HG03575 (cell line): ENCODE data around the gene TRIM52.
"Not testable (repeated sequence)": the region's sequence is repeated elsewhere in the genome, so short reads cannot be mapped to it uniquely, and the experiment has no call there.

ENCODE experiments used
- ATAC-seq: cut with Tn5 transposase; IDR thresholded peaks from one replicate; pipeline ENCODE4 v1.9.1; 2021; ENCODE audit not compliant: unreplicated experiment, insufficient number of reproducible peaks, low FRiP score; ENCODE audit errors: extremely low read depth

TRIM52 gene

GRCh38 chr5:181219262-181220177, 41.4 kb downstream of the TRIM52 start:
- no peak for ATAC-seq

GRCh38 chr5:181218795-181219124, 42.2 kb downstream of the TRIM52 start:
- ATAC-seq: no peak

GRCh38 chr5:181217803-181218062, 43.2 kb downstream of the TRIM52 start:
- no peak for ATAC-seq

- no peak for ATAC-seq
These were observed 43.7 kb downstream of the TRIM52 start for GRCh38 chr5:181217111-181217802.

- no peak for ATAC-seq
These were observed 44.6 kb downstream of the TRIM52 start for GRCh38 chr5:181215997-181216989.

- ATAC-seq: not testable (repeated sequence)
These were observed 46.7 kb downstream of the TRIM52 start for GRCh38 chr5:181214249-181214648.

GRCh38 chr5:181212934-181213333, 48.0 kb downstream of the TRIM52 start:
- no peak for ATAC-seq

GRCh38 chr5:181212080-181212479, 48.9 kb downstream of the TRIM52 start:
- ATAC-seq: no peak

GRCh38 chr5:181211208-181211607, 49.7 kb downstream of the TRIM52 start:
- ATAC-seq: no peak

GRCh38 chr5:181210698-181211097, 50.2 kb downstream of the TRIM52 start:
- ATAC-seq: not testable (repeated sequence)

- not testable (repeated sequence) for ATAC-seq
These were observed 50.8 kb downstream of the TRIM52 start for GRCh38 chr5:181210148-181210547.

- ATAC-seq: not testable (repeated sequence)
These were observed 51.9 kb downstream of the TRIM52 start for GRCh38 chr5:181209006-181209405.

- ATAC-seq: no peak
These were observed 53.0 kb downstream of the TRIM52 start for GRCh38 chr5:181207960-181208253.

GRCh38 chr5:181207214-181207959, 53.6 kb downstream of the TRIM52 start:
- no peak for ATAC-seq

GRCh38 chr5:181205761-181206649, 54.9 kb downstream of the TRIM52 start:
- no peak for ATAC-seq
